ENCODE data around the gene FST. TPM values are rescaled to one million over a fixed set of nuclear protein-coding genes. Genes with fewer than 3 reads are reported as not detected.
A peak's percentile ranks its signal among the peaks of the same experiment; 100 is the strongest.

The FST gene
- polyA plus RNA-seq, 3 donors = 30.2 to 47.7 (median 38.1) TPM

GRCh38 chr5:53463909-53464621 is 16.4 kb upstream of the FST start:
- no peak for DNase-seq (ENCODE audit: extremely low read depth in 1 of 11, low read depth in 9 of 11, low spot score in 4 of 11)

- DNase-seq (ENCODE audit: extremely low read depth in 1 of 11, low read depth in 9 of 11, low spot score in 4 of 11) = no peak
These were observed 15.7 kb upstream of the FST start for GRCh38 chr5:53464722-53465121.

GRCh38 chr5:53469946-53470687 is 10.3 kb upstream of the FST start:
- DNase-seq (ENCODE audit: extremely low read depth in 1 of 11, low read depth in 9 of 11, low spot score in 4 of 11) = no peak

- no peak for DNase-seq (ENCODE audit: extremely low read depth in 1 of 11, low read depth in 9 of 11, low spot score in 4 of 11)
These were observed 8.2 kb upstream of the FST start for GRCh38 chr5:53472279-53472678.

- no peak for DNase-seq (ENCODE audit: extremely low read depth in 1 of 11, low read depth in 9 of 11, low spot score in 4 of 11)
These were observed 7.5 kb upstream of the FST start for GRCh38 chr5:53472720-53473510.

- DNase-seq (ENCODE audit: extremely low read depth in 1 of 11, low read depth in 9 of 11, low spot score in 4 of 11) = no peak
These were observed 6.8 kb upstream of the FST start for GRCh38 chr5:53473633-53474032.

- no peak for DNase-seq (ENCODE audit: extremely low read depth in 1 of 11, low read depth in 9 of 11, low spot score in 4 of 11)
These were observed 5.1 kb upstream of the FST start for GRCh38 chr5:53475320-53475719.

- no peak for DNase-seq (ENCODE audit: extremely low read depth in 1 of 11, low read depth in 9 of 11, low spot score in 4 of 11)
These were observed 4.4 kb upstream of the FST start for GRCh38 chr5:53476019-53476418.

- no peak for DNase-seq (ENCODE audit: extremely low read depth in 1 of 11, low read depth in 9 of 11, low spot score in 4 of 11)
These were observed 3.6 kb upstream of the FST start for GRCh38 chr5:53476531-53477480.

- peak in 9 of 11 donors; percentile 39 to 81 (median 61) for DNase-seq (ENCODE audit: extremely low read depth in 1 of 11, low read depth in 9 of 11, low spot score in 4 of 11)
These were observed 1.9 kb upstream of the FST start for GRCh38 chr5:53478411-53479044.

- DNase-seq (ENCODE audit: extremely low read depth in 1 of 11, low read depth in 9 of 11, low spot score in 4 of 11) = peak in 5 of 11 donors; percentile 4 to 43 (median 11)
These were observed 1.3 kb upstream of the FST start for GRCh38 chr5:53479045-53479589.

GRCh38 chr5:53479590-53480415 is 626 bp upstream of the FST start:
- peak in 9 of 11 donors; percentile 25 to 55 (median 46) for DNase-seq (ENCODE audit: extremely low read depth in 1 of 11, low read depth in 9 of 11, low spot score in 4 of 11)

GRCh38 chr5:53481159-53481886 is 894 bp downstream of the FST start:
- DNase-seq (ENCODE audit: extremely low read depth in 1 of 11, low read depth in 9 of 11, low spot score in 4 of 11) = peak in 4 of 11 donors; percentile 1 to 12 (median 6)

- peak in 8 of 11 donors; percentile 17 to 41 (median 26) for DNase-seq (ENCODE audit: extremely low read depth in 1 of 11, low read depth in 9 of 11, low spot score in 4 of 11)
These were observed 1.7 kb downstream of the FST start for GRCh38 chr5:53481887-53482716.

Data from renal cortex interstitium (tissue), 11 donors.